Activated T-cell treated with anti-CD3 and anti-CD28 coated beads, Interleukin-2, amount 50 U/mL, for 4 hours (primary cell): ENCODE data around the gene FAM114A2. TPM values are rescaled to one million over a fixed set of nuclear protein-coding genes. Genes with fewer than 3 reads are reported as not detected.
"Not testable (repeated sequence)": the region's sequence is repeated elsewhere in the genome, so short reads cannot be mapped to it uniquely, and the experiment has no call there.

ENCODE experiments used
- ATAC-seq, 2 donors: fragments of 200-7000 bp; cut with Tn5 transposase; one replicate each; pipeline ENCODE4 v1.10.0; 2021
- DNase-seq: peaks from one replicate; pipeline ENCODE4 v3.0.0-alpha.2; 2020
- H3K27me3 Mint-ChIP-seq: one replicate; pipeline ENCODE4 v1.8.0; 2021; ENCODE audit warnings: low read depth, mixed read lengths
- H3K36me3 Mint-ChIP-seq: one replicate; pipeline ENCODE4 v1.8.0; 2022; ENCODE audit warnings: mixed read lengths; ENCODE audit not compliant: insufficient read depth
- H3K4me1 Mint-ChIP-seq: one replicate; pipeline ENCODE4 v1.8.0; 2021; ENCODE audit warnings: low read depth, mixed read lengths
- H3K4me3 Mint-ChIP-seq: one replicate; pipeline ENCODE4 v1.8.0; 2021; ENCODE audit warnings: mild to moderate bottlenecking, moderate library complexity, mixed read lengths
- H3K9me3 Mint-ChIP-seq: one replicate; pipeline ENCODE4 v1.8.0; 2021; ENCODE audit warnings: mixed read lengths
- total RNA-seq, 3 donors: library from RNA; stranded (reverse); gene quantifications; one replicate each; pipeline ENCODE4 v1.2.1, GENCODE V29; 2021

FAM114A2 gene
- total RNA-seq: 10 to 100 TPM; 21.7 to 25.6 (median 24.3) TPM

DNA sequence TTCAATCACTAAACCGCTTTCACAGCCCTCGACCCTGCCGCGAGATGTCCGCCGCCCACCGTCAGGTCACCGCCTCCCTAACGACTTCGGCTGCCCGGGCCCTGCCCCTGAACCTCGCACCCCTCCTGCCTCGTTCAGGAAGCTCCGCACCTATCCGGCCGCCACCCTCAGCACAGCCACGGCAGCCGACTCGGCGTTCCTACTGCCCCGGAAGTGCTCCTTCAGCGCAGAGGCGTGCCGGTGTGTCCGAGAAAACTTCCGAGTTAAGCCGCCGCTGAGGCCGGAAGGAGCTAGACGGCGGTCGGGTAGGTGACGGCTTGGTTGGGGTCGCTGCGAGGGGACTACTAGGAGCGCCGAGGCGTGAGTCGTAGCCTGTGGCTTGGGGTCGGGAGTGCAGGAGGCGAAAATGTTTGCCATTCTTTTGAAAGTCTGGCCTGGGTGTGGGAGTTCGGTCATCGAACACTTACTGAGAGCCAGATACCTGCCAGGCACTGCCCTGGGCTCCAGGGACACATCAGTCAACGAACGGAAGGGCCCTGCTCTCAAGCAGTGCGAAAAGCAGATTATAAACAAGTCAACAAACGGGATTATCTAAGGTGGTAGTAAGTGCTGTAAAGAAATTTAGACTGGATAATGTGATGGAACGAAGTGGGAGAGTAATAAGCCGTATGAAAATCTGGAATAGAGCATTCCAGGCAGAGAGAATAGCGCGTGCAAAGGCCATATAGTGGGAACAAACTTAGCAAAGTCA lies at the start of gene FAM114A2, which contains the start of gene MFAP3:
Gene FAM114A2, minus strand, starts transcription at position 204 of the 751 bp plus-strand sequence. CDS start 3,957 bp downstream, outside the sequence.
Gene MFAP3, plus strand, starts transcription at position 261 of the 751 bp plus-strand sequence. CDS start 10,756 bp downstream, outside the sequence.
- peak; percentile 99 for ATAC-seq
- peak within 1 kb of the TSS; percentile 91 for H3K4me3 Mint-ChIP-seq
- no peaks in the 10 kb centered on the region for H3K9me3 Mint-ChIP-seq
- H3K36me3 Mint-ChIP-seq: peaks cover 9% of the 10 kb centered on the region
- peaks cover 49% of the 10 kb centered on the region for H3K4me1 Mint-ChIP-seq
- peak; percentile 80 for DNase-seq
- H3K27me3 Mint-ChIP-seq: no peaks in the 10 kb centered on the region

DNA sequence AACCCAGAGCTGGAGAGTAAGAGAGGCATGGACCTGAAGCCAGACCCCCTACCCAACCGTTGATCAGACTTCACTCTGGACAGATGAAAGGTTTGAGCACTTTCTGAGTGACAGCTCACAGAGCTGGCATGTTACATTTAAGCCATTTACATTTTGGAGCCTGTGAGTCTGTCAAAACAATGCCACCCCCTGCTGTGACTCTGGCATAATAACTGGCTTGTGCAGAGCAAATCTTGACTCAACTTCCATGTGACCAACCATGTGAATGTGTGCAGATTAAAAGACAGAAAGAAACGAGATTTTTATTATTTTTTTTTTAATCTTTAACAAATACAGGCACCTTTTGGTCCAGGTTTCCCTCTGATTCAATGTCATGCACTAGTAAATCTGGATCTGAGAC lies 48.5 kb upstream of the FAM114A2 start:
- no peak for DNase-seq
- Mint-ChIP-seq H3K4me1 (peaks cover 2% of the 10 kb centered on the region), H3K9me3 (no peaks in the 10 kb centered on the region), H3K4me3 (no peak overlapping the region), H3K36me3 (no peaks in the 10 kb centered on the region), H3K27me3 (peaks cover 7% of the 10 kb centered on the region)
- no peak for ATAC-seq

DNA sequence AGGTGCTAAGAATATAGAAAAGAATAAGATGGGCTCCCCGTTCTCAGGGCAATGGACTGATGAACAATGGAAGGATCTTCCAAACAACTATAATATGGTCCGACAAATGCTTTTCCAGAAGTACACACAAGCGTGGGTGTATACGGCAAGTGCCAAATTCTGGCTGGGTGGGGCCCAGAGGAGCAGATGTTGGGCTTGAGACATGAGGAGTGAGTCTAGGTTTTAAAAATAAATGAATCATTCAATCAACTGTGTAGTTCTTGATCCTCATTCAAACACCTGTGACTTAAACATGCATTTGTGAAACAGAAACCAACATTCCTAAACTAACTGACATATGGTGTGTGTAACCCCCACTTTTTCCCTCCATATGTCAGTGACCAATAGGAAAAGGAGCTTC lies 47.9 kb upstream of the FAM114A2 start:
- DNase-seq (no peak), ATAC-seq (no peak)
- peaks cover 2% of the 10 kb centered on the region for H3K4me1 Mint-ChIP-seq
- peaks cover 7% of the 10 kb centered on the region for H3K27me3 Mint-ChIP-seq
- H3K36me3 Mint-ChIP-seq: no peaks in the 10 kb centered on the region
- no peaks in the 10 kb centered on the region for H3K9me3 Mint-ChIP-seq
- H3K4me3 Mint-ChIP-seq: no peak overlapping the region

DNA sequence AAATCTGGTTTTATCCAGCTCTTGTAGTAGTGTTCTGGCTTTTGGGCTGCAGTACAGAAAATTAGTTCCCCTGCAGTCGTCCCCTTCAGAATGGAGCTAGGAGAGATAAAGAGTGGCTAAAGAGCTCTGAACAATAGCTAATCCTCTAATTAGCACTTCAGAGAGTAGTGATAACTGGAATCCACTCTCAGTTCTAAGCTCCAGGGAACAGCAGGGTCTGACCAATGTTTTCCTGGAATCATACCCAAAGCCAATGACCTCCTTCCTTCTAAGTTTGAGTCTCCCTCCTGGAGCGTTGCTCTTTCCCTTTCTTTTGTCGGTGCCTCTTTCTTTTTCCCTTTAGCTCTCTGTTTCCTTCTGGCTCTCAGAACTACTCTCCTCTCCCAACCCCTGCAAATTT lies 47.4 kb upstream of the FAM114A2 start:
- H3K4me3 Mint-ChIP-seq: no peak overlapping the region

DNA sequence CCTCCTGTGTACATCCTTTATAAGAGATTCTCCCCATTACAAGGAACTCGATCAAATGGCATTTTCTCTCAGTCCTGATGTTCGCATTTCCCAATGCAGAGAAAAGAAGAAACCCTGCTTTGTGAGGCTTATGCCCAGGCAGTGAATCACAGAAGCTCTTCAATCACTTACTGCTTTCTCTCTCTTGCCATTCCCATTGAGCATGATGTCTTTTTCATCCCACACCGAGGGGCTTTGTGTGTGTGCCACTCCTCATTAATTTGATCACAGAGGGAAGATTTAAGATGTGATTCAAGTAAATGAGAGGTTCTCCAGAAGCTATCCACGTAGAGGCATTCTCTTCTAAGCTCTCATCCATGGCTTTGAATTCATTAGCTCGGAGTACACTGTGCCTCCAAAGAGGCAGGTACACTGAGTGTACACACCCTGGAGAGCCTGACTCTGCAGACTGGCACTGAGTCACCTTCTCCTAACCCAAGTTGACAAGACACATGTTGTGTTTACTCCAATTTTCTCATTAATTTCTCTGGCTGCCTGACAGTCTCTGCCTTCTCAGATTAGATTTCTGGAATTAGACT lies 45.4 kb upstream of the FAM114A2 start:
- no peak overlapping the region for H3K4me3 Mint-ChIP-seq
- H3K27me3 Mint-ChIP-seq: peaks cover 2% of the 10 kb centered on the region
- no peaks in the 10 kb centered on the region for H3K36me3 Mint-ChIP-seq
- DNase-seq: no peak
- peaks cover 2% of the 10 kb centered on the region for H3K4me1 Mint-ChIP-seq
- no peaks in the 10 kb centered on the region for H3K9me3 Mint-ChIP-seq
- ATAC-seq: no peak

More for the DNA sequence above, 47.4 kb upstream of the FAM114A2 start:
- no peaks in the 10 kb centered on the region for H3K9me3 Mint-ChIP-seq
- H3K36me3 Mint-ChIP-seq: no peaks in the 10 kb centered on the region
- peaks cover 7% of the 10 kb centered on the region for H3K27me3 Mint-ChIP-seq
- H3K4me1 Mint-ChIP-seq: peaks cover 2% of the 10 kb centered on the region
- DNase-seq (no peak), ATAC-seq (no peak)

DNA sequence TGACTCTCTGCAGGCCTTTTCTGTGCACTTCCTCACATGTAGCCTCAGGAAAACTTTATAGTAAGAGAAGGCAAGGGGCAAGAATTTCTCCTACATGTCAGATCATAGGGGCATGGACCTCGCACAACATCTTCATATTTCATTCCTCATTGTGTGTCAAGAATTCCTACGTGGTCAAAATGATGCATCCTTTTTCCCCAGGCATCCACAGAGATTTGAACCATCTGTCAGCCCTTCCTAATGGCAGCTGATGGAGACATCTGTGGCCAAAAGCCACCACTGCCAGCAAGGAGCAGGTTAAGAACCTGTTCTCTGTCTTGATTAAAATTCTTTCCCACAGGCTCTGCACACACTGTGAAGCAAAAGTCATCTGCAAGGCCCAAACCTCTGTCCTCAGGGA lies 42.5 kb upstream of the FAM114A2 start:
- H3K4me1 Mint-ChIP-seq: peaks cover 7% of the 10 kb centered on the region
- ATAC-seq (no peak), DNase-seq (no peak)
- H3K9me3 Mint-ChIP-seq: no peaks in the 10 kb centered on the region
- no peaks in the 10 kb centered on the region for H3K27me3 Mint-ChIP-seq
- no peak overlapping the region for H3K4me3 Mint-ChIP-seq
- no peaks in the 10 kb centered on the region for H3K36me3 Mint-ChIP-seq

DNA sequence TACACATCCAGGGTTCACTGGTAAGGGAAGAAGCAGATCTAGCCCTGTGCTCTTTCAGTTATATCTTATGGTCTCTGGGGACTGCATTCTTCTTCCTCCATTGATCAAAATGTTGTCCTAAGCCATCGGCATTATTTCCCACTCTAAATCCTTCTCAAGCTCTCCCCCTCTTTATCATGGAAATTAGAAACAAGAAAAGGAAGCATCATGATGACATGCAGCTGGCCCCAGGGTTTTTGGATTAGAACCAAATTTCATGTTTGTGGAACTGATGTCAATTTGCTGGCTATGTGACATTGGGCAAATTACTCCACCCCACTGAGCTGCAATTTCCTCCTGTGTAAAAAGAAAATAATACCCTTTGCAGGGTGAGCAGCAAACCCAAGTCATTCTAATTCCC lies 39.6 kb upstream of the FAM114A2 start:
- H3K27me3 Mint-ChIP-seq: no peaks in the 10 kb centered on the region
- no peaks in the 10 kb centered on the region for H3K9me3 Mint-ChIP-seq
- peaks cover 19% of the 10 kb centered on the region for H3K4me1 Mint-ChIP-seq
- ATAC-seq (no peak), DNase-seq (no peak)
- H3K36me3 Mint-ChIP-seq: no peaks in the 10 kb centered on the region
- H3K4me3 Mint-ChIP-seq: no peak overlapping the region

DNA sequence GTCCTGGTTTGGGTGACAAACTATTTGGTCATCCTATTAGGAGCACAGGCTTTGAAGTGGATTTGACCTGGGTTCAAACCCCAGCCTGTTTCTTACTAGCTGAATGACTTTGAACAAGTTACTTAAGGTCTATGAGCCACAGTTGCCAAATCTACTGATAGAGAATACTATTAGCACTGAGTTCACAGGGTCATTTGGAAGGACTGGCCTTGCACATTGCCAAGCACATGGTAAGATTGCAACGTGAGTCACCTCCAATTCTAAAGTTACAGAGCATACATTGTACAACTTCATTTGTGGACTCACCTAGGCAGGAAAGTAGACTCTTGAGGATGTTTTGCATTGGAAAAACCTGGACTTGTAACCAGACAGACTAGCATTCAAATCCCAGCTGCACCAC lies 39.0 kb upstream of the FAM114A2 start:
- H3K4me1 Mint-ChIP-seq: peaks cover 19% of the 10 kb centered on the region

DNA sequence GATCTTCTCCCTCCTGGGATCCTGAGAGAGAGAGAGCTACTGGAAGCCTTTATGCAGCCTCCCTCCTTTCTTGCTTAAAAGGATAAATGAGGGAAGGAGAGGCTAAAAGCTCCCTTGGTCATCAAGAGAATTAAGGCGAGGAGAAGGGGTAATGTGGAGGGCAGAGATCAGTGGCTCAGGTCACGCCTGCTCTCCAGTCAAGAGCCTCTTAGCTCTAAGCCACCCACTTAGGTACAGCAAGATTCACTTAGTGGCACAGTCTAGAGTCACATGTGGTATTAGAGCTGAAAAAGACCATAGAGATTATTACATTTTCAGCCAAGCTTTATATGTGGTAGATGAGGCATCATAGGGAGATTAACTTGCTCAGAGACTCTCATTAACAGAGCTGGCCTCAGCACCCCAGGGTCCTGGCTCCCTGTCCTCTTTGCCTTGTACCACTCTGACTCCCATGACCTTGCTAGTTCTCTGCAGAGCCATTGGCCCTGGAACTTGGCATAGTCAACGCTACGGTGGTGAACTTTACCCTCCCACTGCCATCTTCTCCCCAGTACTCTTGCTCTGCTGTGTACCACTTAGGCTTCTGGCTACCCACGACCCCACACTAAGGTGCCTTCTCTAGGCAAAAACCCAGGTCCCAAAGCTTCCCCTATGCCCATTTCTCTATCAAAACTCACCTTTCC lies 37.7 kb upstream of the FAM114A2 start:
- Mint-ChIP-seq H3K27me3 (peaks cover 1% of the 10 kb centered on the region), H3K9me3 (no peaks in the 10 kb centered on the region), H3K4me3 (no peak overlapping the region), H3K36me3 (no peaks in the 10 kb centered on the region), H3K4me1 (peaks cover 28% of the 10 kb centered on the region)
- no peak for DNase-seq
- ATAC-seq: no peak

More for the DNA sequence above, 39.0 kb upstream of the FAM114A2 start:
- Mint-ChIP-seq H3K4me3 (no peak overlapping the region), H3K27me3 (no peaks in the 10 kb centered on the region), H3K36me3 (no peaks in the 10 kb centered on the region), H3K9me3 (no peaks in the 10 kb centered on the region)
- DNase-seq: no peak
- no peak for ATAC-seq

DNA sequence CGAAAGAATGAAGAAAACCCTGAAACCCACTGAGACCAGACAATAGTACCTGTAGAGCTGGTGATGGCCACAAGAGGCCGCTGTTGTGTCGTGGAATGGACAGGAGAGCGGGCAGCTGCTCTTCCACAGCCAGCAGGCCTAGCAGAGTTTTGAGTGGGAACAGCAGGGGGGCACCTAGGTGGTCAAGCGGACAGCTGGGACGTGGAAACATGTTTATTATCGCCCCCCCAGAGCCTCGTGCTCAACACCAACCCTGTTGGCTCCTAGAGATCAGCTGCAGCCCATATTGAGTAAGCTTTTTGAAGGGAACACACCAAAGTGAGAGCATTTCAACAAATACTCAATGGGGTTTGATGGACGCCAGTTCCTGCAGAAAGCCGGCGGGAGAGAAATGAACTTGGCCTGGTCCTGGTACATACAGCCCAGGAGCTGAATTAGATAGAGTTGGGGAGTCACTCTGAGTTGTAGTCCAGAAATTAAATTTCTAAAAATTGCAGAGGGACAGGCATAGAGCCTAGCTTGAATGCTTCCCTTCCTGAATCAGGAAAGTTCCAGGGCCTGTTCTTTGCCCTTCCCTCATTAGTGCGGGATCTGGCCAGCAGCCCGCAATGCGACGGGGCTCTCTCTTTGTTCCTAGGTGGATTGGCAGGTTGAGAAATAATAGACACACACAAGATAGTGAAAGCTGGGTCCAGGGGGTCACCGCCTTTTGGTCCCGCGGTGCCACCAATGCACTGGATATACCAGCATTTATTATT lies 33.9 kb upstream of the FAM114A2 start:
- peaks cover 28% of the 10 kb centered on the region for H3K4me1 Mint-ChIP-seq

DNA sequence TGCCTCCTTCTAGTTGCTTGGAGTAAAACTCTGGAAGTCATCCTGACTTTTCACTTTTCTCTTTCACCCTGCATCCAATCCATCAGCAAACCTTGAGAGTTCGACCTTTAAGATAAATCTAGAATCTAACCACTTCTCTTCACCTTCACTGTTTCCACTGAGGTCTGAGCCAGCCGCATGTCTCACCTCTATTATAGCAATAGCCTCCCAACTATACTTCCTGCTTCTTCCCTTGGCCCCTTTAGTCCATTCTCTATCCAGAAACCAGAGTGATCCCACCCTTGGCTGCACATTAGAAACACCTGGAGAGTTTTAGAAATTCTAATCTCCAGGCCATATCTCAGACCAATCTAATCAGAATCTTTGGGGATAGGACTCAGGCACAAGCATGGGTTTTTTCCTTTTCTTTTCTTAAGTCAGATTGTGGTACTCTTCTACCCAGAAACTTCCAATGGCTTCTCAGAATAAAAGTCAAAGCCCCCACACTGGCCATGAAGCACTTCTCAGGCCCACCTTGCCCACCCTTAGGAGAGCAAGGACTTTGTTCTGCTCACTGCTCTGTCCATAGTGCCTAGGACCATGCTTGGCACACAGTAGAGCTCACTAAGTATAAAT lies 33.2 kb upstream of the FAM114A2 start:
- H3K4me1 Mint-ChIP-seq: peaks cover 26% of the 10 kb centered on the region
- no peak overlapping the region for H3K4me3 Mint-ChIP-seq
- peaks cover 4% of the 10 kb centered on the region for H3K27me3 Mint-ChIP-seq
- no peak for DNase-seq
- H3K36me3 Mint-ChIP-seq: no peaks in the 10 kb centered on the region
- H3K9me3 Mint-ChIP-seq: no peaks in the 10 kb centered on the region
- no peak for ATAC-seq

More for the DNA sequence above, 33.9 kb upstream of the FAM114A2 start:
- ATAC-seq (peak; percentile 92 to 96), DNase-seq (peak; percentile 84)
- Mint-ChIP-seq H3K4me3 (no peak overlapping the region), H3K27me3 (peaks cover 4% of the 10 kb centered on the region), H3K9me3 (no peaks in the 10 kb centered on the region), H3K36me3 (no peaks in the 10 kb centered on the region)

DNA sequence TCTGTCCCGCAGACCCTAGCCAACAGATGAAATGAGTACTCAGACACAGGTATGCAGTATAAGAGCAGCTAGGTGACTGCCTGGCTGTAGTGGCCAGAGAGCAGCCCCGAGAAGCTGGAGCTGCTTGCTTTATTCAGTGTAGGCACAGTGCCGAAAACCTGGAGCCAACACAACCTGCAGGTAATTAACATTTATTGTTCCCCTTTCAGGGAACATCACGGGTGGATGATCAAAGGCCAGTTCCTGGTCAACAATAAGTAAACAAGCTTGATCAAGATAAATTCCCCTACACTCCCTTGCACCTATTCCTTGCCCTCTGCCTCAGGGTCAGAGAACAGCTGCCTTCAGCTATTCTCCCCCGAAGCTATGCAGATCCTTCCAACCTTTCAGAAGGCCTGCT lies 31.1 kb upstream of the FAM114A2 start:
- peaks cover 12% of the 10 kb centered on the region for H3K4me1 Mint-ChIP-seq
- H3K27me3 Mint-ChIP-seq, DNase-seq, H3K9me3 Mint-ChIP-seq, ATAC-seq, H3K4me3 Mint-ChIP-seq, H3K36me3 Mint-ChIP-seq: not testable (repeated sequence)

DNA sequence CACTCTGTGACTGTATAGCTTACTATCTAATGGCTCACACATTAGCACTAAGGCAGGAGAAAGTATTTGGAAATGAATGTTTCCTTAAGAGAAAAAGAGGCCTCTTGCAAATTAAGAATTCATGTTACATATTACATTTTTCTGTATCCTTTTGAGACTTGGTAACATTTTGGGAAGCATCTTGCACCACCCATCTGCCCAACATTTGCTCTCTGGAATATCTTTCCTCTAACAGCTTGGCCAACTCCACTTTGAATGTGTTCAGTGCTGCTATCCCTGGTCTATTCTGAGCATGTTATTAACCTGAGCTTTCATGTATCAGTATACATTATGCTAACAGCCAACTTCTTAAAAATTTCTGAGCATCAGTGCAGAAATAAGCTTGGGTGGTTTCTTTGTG lies 27.3 kb upstream of the FAM114A2 start:
- no peak for ATAC-seq
- no peak for DNase-seq
- H3K4me3 Mint-ChIP-seq: no peak overlapping the region
- H3K4me1 Mint-ChIP-seq: no peaks in the 10 kb centered on the region
- no peaks in the 10 kb centered on the region for H3K36me3 Mint-ChIP-seq
- peaks cover 2% of the 10 kb centered on the region for H3K27me3 Mint-ChIP-seq
- H3K9me3 Mint-ChIP-seq: no peaks in the 10 kb centered on the region

DNA sequence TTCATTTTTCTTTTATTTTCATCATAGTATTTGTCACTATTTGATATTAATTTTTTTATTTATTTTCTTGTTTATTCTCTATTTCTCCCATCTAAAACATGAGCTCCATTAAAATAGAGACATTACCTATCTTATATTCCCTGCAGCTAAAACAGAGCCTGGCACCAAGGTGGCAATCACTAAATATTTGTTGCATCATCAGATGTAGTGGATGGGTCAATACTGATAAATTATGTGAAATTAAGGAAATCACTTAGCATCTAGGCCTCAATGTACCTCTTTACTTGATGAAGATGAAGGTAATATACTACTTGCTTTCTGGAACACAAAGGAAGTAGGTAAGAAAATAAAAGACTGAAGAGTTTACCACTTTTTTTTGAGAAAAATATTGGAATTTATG lies 24.7 kb upstream of the FAM114A2 start:
- Mint-ChIP-seq H3K36me3 (no peaks in the 10 kb centered on the region), H3K4me3 (no peak overlapping the region), H3K27me3 (no peaks in the 10 kb centered on the region), H3K9me3 (no peaks in the 10 kb centered on the region), H3K4me1 (peaks cover 12% of the 10 kb centered on the region)
- ATAC-seq (no peak), DNase-seq (no peak)
